Measurements from ENCODE around the gene FAM161A. TPM values are rescaled to one million over a fixed set of nuclear protein-coding genes. Genes with fewer than 3 reads are reported as not detected.

FAM161A gene
- total RNA-seq, 1 donor from 2014 or later, result 5.2 TPM

DNA sequence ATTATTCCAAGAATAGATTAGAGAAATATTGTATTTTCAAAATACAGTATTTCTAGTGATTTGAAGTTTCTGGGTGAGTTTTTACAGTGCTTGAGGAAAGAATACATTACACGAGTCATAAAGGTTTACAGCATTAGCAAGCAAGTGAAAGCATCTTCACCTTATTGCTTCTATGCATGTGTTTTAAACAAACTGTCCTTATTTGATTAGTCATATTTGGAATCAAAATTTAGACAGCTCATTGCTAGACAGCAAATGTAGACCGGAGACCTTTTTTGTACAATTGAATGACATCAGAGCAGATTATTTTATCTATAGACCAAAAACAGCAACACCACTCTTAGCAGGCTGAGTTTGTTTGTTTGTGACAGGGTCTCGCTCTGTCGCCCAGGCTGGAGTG lies 69.2 kb downstream of the FAM161A start:
- H3K4me3 ChIP-seq (ENCODE audit: low read depth, low read length), result no peak overlapping the region
- no peak for DNase-seq (ENCODE audit: low read depth)
- no peak for TF ChIP-seq CTCF (conservative IDR thresholded peaks at IDR 0.05; ENCODE audit: low read depth, low read length)

GRCh38 chr2:61775956-61776570 lies 77.8 kb downstream of the FAM161A start:
- TF ChIP-seq CTCF (conservative IDR thresholded peaks at IDR 0.05; ENCODE audit: low read depth, low read length), result no peak
- no peak for DNase-seq (ENCODE audit: low read depth)
- no peak overlapping the region for H3K4me3 ChIP-seq (ENCODE audit: low read depth, low read length)

Other genes with a start within 250 kb of the FAM161A start
- 188 and 276 TPM in 2 replicates for gene CCT4, start 34.6 kb upstream of the FAM161A start, total RNA-seq
- 37.4 and 45.1 TPM in 2 replicates for gene COMMD1, start 51.6 kb upstream of the FAM161A start, total RNA-seq

Measured in epithelial cell of proximal tubule (primary cell).